Loucy (cell line): ENCODE measurements around the gene STAC.

Experiments
- CTCF ChIP-seq: fragments of 200-600 bp; sonication (generic); conservative IDR thresholded peaks from 2 replicates; pipeline ENCODE4 v1.5.1; 2014; ENCODE audit warnings: mild to moderate bottlenecking, antibody characterized with exemption, low read length
- EZH2phosphoT487 ChIP-seq: fragments of 200-600 bp; IDR thresholded peaks from 2 replicates; pipeline ENCODE4 v1.6.1; 2018; ENCODE audit warnings: antibody characterized with exemption, mild to moderate bottlenecking, moderate library complexity, borderline replicate concordance

- no peak for TF ChIP-seq EZH2phosphoT487
- no peak for TF ChIP-seq CTCF
Observed at GRCh38 chr3:36501616-36502015, 121.3 kb downstream of the STAC start.
